GM19238 (cell line): ENCODE data around the gene GRIK3.

Experiments used
- DNase-seq: peaks from one replicate; pipeline ENCODE4 v3.0.0; 2011; ENCODE audit warnings: low spot score; ENCODE audit not compliant: insufficient read length

GRIK3 gene

DNA sequence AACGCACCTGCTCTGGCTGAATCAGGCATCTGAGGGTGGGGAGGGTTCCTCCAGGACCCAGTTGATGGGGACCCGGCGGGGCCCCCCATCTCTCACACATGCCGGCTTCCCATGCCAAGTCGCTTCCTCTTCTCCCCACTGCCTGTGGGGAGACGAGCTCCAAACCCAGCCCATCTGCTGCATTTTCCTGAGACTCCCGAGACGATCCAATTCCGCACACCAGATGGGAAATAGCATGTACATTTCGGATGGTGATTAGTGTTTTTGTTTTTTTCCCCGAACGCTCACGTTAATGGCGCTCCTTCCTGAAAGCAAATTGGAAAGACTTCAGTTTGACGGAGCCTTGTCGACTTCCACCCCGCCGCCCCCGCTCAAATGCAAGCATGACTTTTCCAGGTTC is 13.2 kb upstream of the GRIK3 start:
- DNase-seq = no peak

DNA sequence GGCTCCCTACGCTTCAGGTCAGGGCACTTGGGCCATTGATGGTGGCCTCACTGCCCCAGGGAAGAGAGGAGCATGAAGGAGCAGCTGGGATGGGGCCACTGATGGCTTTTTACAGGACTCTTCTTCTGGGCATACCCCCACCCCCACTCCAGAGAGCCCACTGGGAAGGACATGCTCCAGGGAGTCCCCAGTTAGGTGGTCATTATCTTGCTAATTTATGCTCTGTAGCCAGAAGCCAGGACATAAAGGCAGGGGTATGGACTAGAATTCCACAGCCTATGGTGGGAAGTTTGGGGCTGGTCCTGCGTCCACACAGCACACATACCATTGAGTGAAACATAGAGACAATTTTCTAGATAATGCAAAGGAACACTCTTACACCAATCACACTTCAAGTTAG is 8.8 kb upstream of the GRIK3 start:
- DNase-seq = no peak

DNA sequence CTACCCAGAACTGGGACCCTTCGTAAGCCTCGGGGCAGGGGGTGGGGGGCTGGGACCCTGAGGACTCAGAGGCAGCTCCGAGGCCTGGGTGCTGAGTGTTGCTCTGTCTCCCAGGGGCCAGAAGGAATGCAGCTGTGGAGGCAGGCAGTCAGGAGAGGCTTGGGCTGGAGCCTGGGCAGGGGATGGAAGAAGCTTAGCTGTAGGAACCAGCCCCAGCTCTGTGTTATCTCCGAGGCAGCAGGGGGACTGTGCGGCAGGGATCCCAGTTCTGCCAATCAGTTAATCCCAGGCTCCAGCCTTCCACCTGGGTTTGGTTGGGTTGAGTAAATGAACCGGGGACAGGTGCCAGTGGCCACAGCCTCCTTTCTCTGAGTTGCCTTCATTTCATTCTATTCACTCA is 8.2 kb upstream of the GRIK3 start:
- no peak for DNase-seq

DNA sequence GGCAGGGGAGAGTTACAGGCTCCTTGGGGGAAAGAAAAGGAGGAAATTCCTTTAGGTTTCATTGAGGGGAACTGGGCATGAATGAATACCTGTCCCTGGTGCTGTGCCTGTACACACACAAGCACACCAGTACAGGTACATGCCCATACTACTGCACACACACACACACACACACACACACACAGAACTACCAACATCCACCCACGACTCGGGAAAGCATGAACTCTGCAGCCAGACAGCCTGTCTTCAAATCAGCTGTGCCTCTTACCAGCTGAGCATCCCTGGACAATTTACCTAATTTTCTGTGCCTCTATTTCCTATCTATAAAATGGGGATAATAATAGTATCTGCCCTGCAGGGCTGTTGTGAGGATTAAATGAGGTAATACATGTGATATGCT is 7.2 kb upstream of the GRIK3 start:
- DNase-seq = no peak

DNA sequence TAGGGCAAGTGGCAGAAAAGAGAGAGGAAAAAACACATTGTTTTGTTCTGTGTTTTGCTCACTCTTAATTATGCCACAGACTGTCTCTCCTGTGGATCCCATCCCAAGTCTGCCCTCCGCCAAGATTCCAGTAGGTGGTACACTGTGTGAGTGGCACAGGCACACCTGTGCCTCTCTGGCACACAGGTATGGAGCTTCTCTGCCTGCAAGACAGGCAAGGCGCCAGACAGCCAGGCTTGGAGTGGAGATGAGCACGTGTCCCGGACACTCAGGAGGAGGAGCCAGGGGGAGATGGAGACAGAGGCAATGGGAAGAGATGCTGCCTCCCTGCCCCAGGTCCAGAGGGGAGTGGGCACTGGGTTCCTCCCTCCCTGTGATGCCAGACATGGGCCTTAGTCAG is 6.5 kb upstream of the GRIK3 start:
- no peak for DNase-seq

DNA sequence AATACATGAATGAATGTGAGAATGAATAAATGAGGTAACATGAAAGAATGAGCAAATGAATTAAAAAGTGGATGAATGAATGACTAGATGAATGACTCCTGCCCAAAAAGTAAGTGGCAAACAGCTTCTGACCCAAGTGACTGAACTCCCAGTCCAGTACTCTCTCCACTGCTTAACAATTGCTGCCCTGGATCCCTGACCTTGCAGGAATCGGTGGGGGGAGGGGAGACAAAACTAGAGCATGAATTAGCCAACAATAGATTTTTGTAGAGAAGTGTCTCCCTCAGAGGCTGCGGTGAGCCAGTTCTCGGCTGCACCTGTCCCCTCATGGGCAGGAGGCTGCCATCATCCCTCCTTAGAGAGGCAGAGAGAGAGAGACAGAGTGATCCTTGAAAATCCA is 5.9 kb upstream of the GRIK3 start:
- no peak for DNase-seq

DNA sequence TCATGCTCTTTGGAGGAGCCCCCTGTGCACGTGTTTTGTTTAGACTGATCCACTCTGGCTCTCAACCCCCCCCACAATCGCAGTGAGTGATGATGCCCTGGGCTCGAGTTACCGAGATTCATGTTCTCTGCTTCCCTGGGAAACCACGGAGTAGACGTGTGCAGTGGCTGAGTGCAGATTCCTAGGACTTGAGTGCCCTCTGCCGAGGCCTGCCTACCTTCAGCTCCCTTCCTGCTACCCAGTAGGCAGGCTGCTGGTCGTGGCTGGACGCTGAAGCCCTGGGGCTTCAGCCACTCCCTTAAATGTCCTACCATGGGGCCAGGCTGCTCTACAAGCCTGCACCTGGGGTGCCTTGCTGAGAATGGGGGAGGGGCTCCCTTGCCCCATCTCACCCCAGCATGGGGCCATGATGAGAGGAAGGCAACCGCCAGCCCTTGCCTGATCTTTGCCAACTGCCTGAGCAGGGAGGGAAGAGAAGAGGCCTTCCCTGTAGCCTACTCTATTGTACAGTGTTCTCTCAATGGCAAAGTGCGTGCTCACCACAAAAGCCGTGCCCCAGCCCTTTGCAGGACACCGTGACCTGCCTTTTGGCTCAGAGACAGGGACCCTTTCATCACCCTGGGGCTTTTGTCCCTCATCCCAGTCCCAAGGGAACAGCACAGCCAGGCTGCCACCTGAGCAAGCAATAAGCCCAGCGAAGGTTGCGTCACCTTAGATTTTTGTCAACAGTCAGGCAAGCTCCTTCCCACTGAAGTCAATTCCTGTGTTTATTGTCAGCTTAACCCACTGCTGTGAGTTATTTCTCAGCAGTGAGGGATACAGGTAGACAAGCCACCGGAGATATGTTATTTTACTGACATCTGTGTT is 4.1 kb upstream of the GRIK3 start:
- DNase-seq = no peak

DNA sequence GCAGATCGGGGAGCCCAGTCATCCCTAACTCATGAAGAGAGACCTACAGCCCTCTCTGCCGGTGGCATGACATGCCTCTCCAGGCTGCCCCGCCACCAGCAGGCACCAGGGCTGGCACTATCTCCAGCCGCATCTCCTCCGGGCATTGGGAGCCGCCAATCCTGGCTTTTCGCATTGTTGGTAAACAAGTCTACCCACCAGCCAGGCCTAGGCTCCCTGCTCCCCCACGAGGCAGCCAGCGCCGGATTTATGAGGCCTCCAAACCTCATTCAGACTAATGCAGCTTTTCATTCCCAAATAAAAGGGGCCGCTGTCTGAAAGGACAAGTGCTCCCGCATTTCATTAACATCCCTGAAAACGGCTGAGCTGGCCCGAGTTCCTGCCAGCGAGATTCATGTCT is 3.4 kb upstream of the GRIK3 start:
- DNase-seq = no peak

DNA sequence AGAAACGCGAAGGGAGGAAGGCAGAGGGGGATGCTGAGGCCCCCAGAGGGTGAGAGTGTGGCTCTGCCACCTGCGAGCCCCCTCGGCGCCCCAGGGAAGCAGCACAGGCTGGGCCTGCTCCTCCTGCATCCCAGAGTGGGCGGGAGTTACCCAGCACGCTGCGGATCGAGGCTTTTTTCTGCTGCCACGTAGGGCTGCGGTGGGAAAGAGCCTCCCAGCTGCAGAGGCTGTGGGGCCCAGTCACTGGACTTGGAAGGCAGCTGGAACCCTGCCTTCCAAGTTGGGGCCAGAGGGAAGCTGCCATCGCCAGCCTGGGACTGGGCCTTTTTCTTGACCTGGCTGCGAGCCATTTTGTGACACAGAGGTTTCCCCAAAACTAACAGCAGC is 2.3 kb upstream of the GRIK3 start:
- no peak for DNase-seq

DNA sequence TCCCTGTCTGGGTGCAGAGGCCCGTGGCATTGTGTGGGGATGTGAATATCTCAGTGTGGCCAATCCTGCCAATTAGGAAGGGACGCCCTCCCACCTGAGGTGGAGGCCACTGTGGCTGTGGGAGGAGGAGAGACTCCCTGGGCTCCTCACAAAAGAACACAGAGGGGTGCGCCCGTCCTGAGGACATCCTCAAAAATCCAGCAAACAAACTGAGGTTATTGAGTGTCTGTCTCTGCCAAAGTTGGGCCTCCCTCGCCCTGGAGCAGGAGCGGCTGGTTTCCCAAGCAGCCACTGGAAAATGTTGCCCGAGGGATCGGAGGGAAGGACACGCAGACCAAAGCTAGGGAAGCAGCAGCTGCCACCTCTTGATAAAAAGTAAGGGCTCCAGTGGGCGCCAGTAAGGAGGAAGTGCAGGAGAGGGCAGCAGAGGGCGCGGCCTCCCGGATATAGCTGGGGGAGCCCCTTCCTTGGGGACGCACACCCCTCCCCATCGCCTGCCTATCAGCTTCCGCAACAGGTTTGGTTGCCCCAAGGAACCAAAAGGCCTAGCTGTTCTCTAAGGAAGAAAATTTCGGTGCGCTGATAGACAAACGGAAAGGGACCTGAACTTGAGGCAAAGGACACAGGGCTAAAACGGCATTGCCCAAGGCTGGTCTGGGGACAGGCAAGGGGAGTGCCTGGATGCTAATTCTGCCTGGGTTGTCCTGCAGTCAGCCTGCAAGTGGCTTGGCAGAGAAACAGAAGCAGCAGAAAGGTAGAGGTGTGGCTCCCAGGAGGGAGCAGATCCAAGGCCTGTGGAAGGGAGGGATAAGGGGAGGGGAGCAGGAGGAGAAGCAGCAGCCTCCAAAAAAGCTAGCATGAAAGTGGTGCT is 1.7 kb upstream of the GRIK3 start:
- DNase-seq = no peak

DNA sequence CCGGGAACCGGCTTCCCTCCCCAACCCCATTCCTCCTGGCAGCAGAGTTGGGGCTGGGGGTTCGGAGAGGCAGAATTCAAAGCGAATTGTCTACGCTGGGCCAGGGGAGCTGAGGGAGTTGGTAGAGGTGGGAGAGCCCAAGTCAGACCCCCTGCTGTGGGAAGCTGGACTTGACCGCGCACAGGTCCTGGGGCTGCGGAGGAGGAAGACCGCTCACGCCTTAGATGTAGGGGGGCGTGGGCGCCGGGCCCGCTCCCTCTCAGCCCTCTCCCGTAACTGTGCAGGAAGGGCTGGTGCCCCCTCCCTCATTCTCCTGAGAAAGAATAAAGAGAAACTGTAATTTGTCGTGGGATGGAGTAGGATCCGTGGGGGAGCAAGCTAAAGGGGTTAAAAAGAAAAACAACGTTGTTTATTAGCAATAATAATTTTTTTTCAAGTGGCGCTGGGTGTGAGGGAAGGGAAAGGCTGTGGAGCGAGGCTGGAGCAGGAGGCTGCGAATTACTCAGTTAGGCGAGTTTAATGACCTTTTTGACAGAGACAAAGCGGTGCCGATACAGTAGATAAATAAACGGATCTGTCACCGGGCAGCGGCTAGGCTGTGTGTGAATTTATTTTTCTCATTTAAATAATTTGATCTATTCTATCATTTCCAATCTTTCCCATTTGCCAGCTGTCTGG is 838 bp upstream of the GRIK3 start:
- no peak for DNase-seq

DNA sequence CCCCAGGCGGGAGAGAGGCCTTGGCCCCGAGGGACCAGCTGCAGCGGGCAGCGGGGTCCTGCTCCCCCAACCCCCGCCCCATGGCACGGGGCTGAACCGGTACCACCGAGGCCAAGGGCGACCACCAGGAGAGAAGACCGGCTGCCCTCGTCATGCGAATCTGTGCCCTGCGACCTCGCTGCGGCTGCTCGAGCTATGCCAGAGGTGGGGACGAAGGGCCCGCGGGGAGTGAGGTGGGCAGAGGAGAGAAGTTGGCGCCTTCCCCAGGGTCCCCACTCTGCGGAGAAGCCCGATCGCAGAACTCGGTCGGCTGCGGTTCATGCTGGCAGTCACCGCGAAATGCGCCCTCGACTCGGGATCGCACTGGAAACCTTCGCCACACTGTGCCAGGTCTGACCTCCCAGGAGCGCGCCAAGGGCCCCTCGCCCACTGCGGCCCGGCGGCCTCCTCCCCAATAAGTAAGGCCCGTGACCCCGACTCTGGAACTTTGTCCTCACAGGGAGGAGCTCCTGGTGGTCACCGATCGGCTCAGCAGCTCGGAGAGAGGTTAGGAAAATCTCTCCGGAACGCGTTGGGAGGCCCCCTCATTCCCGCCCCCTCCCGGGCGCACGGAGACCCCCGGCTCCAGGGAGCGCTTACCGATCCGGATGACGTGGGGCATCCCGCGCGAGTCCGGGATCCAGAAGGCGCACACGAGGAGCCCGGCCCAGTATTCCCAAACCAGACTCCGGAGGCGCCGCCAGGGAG is 787 bp downstream of the GRIK3 start:
- DNase-seq = no peak

DNA sequence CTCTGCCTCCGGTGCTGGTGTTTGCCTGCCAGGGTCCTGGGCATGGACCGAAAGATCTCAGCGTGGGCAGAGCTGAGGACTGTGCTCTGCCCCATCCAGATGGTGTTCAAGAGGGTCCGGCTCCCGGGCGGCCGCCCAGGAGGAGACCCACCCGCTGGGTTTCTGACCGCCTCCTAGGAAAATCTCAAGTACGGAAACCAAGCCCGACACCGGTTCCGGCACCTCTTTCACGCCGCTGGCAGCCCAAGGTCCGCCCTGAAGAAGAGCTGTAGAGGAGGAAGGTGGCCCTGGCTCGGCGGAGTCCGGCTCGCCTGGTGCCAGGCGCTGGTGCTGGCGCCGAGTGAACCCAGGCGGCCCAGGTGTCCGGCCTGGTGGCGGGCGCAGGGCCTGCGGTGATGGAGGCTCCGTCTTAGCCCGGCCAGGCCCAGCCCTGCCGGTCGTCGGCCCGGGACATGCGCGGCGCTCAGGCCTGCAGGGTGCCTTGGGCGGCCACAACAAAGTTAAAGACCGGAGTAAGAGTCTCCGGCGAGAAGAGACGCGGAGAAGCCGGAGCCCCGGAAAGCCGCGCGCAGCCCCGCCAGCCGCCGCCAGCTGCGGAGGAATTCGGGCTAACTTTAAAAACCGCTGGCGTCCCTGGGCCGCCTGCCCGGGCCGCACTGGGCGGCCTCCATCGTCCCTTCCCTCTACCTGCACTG is 1.5 kb downstream of the GRIK3 start:
- DNase-seq = no peak

DNA sequence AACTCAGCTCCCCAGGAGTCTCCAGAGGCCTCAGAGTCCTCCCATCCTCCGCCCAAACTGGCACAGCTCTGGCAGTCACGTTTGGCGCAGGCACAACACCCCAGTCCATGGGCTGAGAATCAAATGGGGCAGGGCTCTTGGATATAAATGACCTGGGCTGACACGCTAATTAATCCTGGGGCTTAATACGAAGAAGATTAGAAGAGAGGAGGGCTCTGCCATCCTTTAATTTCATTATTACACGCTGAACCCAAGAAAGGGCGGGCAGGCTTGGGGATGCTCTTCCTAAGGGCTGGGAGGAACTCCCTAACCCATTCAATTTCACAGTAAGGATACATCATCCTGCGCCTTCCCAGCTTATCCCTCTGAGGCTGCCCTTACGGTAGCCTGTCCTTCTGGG is 2.4 kb downstream of the GRIK3 start:
- DNase-seq = no peak

DNA sequence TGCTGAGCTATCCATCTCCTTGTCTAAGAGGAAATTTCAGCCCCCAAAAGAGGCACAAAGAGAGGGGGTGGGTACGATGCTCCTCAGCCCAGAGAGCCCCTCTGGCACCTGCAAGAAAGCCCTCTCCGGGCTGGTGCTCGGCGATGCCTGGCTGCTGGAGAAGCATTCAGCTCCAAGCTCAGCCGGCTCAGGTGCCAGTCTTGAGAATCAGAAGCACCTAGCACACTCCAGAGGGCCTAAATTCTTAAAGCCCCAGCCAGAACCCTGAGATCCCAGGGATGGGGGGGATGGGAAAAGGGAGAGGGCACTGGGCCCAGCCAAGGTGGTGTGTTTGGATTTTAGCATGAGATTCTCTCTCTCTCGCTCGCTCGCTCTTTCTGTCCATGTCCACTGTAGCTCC is 2.9 kb downstream of the GRIK3 start:
- no peak for DNase-seq

DNA sequence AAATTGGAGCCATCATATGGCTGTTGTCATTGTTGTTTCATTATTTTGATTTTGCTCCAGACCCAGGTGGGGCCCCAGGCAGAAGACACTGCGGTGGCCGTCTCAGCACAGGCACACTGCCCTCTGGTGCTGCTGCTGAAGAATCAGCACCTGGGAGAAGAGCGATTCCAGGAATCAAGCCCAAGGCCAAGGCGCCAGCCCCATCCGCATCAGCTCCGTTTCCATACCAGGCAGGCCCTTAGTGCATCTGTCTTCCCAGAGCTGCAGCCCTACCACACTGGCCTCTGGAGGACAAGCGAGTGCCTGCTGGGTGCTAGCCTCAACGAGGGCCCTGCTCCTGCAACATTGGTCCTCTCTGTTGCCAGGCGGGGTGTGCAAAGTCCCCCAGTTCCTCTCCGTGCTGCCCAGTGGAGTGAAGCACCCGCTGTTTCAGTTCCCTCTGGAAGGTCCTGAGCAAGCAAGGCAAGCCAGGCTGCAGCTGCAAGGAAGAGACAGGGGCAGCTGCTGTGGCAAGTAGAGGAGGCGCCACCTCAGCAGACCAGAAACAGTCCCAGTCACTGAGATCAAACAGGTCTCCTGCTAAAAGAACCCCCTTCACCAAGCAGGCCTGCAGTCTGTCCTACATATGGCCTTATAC is 5.2 kb downstream of the GRIK3 start:
- peak; percentile 46 for DNase-seq

DNA sequence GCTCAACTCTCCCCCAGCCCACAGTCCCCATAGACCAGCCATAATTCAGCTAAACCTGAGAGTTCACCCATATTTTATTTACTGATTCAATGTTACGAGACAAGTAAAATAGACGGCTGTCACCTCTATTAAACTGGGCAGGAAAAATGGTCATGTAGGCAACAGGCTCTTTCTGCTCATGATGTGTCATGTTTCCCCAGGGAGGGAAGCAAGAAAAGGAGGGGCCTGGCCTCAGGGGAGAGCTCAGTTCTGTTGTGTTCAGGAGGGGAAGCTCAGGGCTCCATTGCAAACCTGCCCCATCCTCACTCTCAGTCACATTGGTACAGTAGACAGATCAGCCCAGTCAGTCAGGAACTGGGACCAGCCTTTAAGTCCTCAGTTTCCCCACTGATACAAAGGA is 12.8 kb downstream of the GRIK3 start:
- DNase-seq = no peak

DNA sequence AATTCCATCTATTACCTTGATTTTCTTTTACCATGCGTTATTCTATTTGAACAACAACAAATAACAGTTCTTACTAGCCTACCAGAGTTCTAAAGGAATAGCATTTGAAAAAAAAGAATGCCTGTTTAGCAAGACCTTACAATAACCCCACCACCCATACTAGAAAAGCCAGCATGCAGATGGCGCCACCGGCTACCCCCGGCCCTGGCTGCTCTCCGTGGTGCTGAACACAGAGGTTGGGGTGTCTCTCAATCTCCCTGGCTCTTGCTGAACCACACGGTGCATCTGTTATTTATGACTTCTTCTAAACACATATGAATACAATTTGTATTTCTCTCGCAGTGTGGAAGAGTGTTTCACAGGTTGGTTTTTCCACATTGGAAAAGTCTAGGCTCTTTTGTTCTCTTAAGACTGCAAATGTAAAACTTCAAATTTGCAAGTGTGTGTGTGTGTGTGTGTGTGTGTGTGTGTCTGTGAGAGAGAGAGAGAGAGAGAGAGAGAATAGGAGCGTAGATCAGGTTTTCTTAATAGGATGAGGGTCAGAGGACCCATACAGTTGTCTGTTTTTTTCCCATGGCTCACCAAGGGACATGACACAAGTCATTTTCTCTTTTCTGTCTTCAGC is 13.6 kb downstream of the GRIK3 start:
- no peak for DNase-seq

DNA sequence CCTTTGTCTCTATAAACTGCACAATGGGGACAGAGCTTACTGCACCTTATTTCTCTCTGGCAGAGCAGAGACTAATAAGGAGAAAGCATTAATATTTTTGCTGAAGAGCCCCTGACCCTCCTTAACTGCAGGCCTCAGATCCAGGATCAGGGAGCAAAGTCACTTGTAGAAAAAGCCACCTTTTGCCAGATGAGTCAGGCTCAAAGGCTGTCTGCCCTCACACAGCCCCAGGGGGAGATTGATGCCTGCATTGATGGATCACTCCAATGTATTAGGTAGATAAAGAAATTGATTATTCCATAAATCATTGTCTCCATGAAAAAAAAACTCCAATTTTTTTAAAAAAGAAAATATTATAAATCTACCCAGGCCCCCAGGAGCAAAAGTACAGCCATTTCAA is 15.8 kb downstream of the GRIK3 start:
- DNase-seq = no peak

DNA sequence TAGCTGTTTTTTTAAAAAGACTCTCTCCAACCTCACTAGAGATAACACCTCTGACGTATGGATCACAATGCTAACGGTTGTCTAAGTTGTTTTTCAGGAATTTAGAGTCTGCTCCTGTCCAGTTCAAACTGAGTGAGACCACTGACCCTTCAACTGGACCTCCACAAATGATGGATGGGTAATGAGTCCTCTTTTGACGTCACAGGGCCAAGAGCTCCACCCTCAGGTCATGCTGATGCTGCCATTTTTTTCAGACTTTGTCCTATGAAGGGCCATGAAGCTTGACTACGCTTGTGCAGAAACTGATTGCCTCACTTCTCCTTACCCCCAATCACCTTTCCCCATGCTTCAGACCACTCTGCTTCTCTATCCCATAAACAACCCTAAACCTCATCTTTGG is 16.6 kb downstream of the GRIK3 start:
- DNase-seq = no peak
